ENCODE data around the gene CABP1.

GRCh38 chr12:120692524-120693033, 52.2 kb downstream of the CABP1 start:
- TF ChIP-seq CTCF (IDR thresholded peaks at IDR 0.05; ENCODE audit: low read length): no peak
- TF ChIP-seq EZH2 (IDR thresholded peaks at IDR 0.05; ENCODE audit: borderline replicate concordance, low read length): no peak

Measured in OCI-LY1 (cell line).